SK-N-MC (cell line): ENCODE results near the gene SLC6A9.

Experiments used
- EZH2 ChIP-seq: fragments of 200-600 bp; sonication (generic); IDR thresholded peaks from one replicate; pipeline ENCODE4 v1.6.1; 2017; ENCODE audit warnings: antibody characterized with exemption
- POLR2AphosphoS5 ChIP-seq: IDR thresholded peaks from 2 replicates; pipeline ENCODE4 v1.6.1; 2012; ENCODE audit warnings: mild to moderate bottlenecking, low read depth, low read length, borderline replicate concordance

DNA sequence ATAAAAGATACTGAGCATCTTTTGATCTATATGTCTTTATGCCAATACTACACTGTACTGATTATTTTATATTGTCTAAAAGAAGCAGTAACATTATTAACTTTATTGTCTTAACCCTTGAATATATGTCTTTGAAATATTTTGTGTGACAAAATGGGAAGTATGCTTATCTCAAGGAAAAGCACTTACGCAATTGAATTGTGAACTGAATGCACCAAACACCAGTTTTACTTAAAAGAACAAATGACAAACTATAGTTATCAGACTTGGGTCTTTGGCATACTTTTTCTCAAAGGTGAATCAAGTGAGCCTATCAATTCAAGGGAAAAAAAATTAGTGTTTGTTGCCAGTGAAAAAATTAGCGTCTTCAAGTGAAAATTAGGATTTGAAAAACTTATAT is 9.2 kb upstream of the SLC6A9 start:
- TF ChIP-seq POLR2AphosphoS5 (no peak), EZH2 (no peak)
